ENCODE results near the gene STX11.

- no peak for TF ChIP-seq CTCF (IDR thresholded peaks at IDR 0.05)
- TF ChIP-seq POLR2A (IDR thresholded peaks at IDR 0.05) = no peak
Measured at GRCh38 chr6:144214029-144214428, 63.7 kb downstream of the STX11 start.
